ENCODE data around the gene HEY2. TPM values are rescaled to one million over a fixed set of nuclear protein-coding genes. Genes with fewer than 3 reads are reported as not detected.

The HEY2 gene
- total and polyA plus RNA-seq, 2 of the 8 experiments (the other 6 are each of a cell fraction or from before 2014, with no cell fraction given) = 9.1 to 16.2 TPM

- no peak overlapping the region for H2BK20ac ChIP-seq (ENCODE audit: low read length)
- no peak overlapping the region for H3K4me2 ChIP-seq (ENCODE audit: insufficient read depth in 1 of 2, low read depth in 2 of 2, low read length in 2 of 2)
- no peaks in the 10 kb centered on the region; the same call in 1 of the 2 replicates for H3K23me2 ChIP-seq (ENCODE audit: low read depth, low read length)
- no peak overlapping the region for H2BK120ac ChIP-seq (replicated peaks; ENCODE audit: low read depth, low read length)
- H2AK5ac ChIP-seq (ENCODE audit: low read depth, low read length) = no peak overlapping the region
- H3K23ac ChIP-seq (ENCODE audit: insufficient read length) = no peak overlapping the region
- H3K4ac ChIP-seq (replicated peaks; ENCODE audit: insufficient read length, low read depth, low read length) = no peak overlapping the region
- no peak overlapping the region for H2BK12ac ChIP-seq (ENCODE audit: low read depth, low read length)
- no peak overlapping the region for H3K14ac ChIP-seq (ENCODE audit: insufficient read length)
- no peak overlapping the region for H3K56ac ChIP-seq (replicated peaks; ENCODE audit: insufficient read length, low read depth, low read length)
- H3K27me3 ChIP-seq (replicated peaks in 1 of 4; ENCODE audit: control insufficient read depth in 3 of 4, extremely low read depth in 1 of 4, insufficient read depth in 3 of 4, low read length in 3 of 4) = no peaks in the 10 kb centered on the region
- no peak overlapping the region for H3K27ac ChIP-seq (ENCODE audit: low read depth, low read length)
- POLR2A ChIA-PET (ENCODE audit: partially characterized antibody) = no interaction called here
- H3K79me2 ChIP-seq (ENCODE audit: control insufficient read depth in 1 of 2, insufficient read depth in 2 of 2, low read length in 2 of 2) = no peaks in the 10 kb centered on the region
- H3K9ac ChIP-seq (replicated peaks in 1 of 4; ENCODE audit: extremely low read depth in 1 of 4, low read depth in 3 of 4, low read length in 3 of 4) = no peak overlapping the region
- no peak overlapping the region for H3K4me3 ChIP-seq (ENCODE audit: extremely low read depth in 1 of 4, insufficient read depth in 2 of 4, low read depth in 3 of 4, low read length in 4 of 4)
- no peak overlapping the region for H3K18ac ChIP-seq (ENCODE audit: extremely low read depth, low read length)
- H2AFZ ChIP-seq (ENCODE audit: low read length) = no peak overlapping the region
- no peaks in the 10 kb centered on the region for H3K36me3 ChIP-seq (ENCODE audit: control insufficient read depth in 2 of 4, insufficient read depth in 4 of 4, low read length in 3 of 4)
- CTCF ChIA-PET (ENCODE audit: partially characterized antibody) = interaction anchor here (1.2 kb wide), 1 partner anchor 24 kb away, joined by 5 read pairs; no protein-coding TSS in a partner anchor
- no peak overlapping the region for H2BK15ac ChIP-seq (ENCODE audit: low read length)
- no peaks in the 10 kb centered on the region; a peak in 1 of 4 replicates for H3K9me3 ChIP-seq (ENCODE audit: insufficient read depth in 2 of 2, low read depth in 1 of 2, low read length in 1 of 2)
- H3K4me1 ChIP-seq (replicated peaks in 1 of 4; ENCODE audit: control insufficient read depth in 3 of 4, insufficient read depth in 4 of 4, low read length in 3 of 4) = peaks cover 0 to 4% (median under 1%) of the 10 kb centered on the region in 4 experiments; a peak in 3 of 7 replicates
- H3K79me1 ChIP-seq (ENCODE audit: low read depth, low read length) = no peaks in the 10 kb centered on the region
- H4K5ac ChIP-seq (ENCODE audit: insufficient read length, low read depth, low read length) = no peak overlapping the region
- FAIRE-seq (no peak), DNase-seq (ENCODE audit: low read depth in 1 of 2, low spot score in 2 of 2) (no peak)
- H2BK5ac ChIP-seq (ENCODE audit: low read depth, low read length) = no peak overlapping the region
- H4K20me1 ChIP-seq (replicated peaks in 1 of 2; ENCODE audit: control insufficient read depth in 1 of 2, insufficient read depth in 2 of 2, low read length in 2 of 2) = no peaks in the 10 kb centered on the region
- no peak overlapping the region for H4K8ac ChIP-seq (ENCODE audit: extremely low read depth, insufficient read depth, low read length)
- H4K91ac ChIP-seq (replicated peaks; ENCODE audit: insufficient read length, low read length) = no peak overlapping the region
- 93% methylated on average over 1 of the region's 1 CpG; no CpG with 5 or more reads in 1 of the 2 experiments for WGBS, 2 experiments (ENCODE audit: extremely low coverage in 1 of 2, insufficient coverage in 1 of 2, insufficient read length in 1 of 2, insufficient replicate concordance in 2 of 2, low coverage in 1 of 2, low lambda C conversion rate in 2 of 2, missing lambda C conversion rate in 1 of 2)
- TF ChIP-seq CTCF (IDR thresholded peaks at IDR 0.05; ENCODE audit: control extremely low read depth in 1 of 3, insufficient read depth in 1 of 3, low read depth in 1 of 3, low read length in 3 of 3) (no peak), CHD1 (IDR thresholded peaks at IDR 0.05; ENCODE audit: low read depth, low read length) (no peak), RAD21 (IDR thresholded peaks at IDR 0.05 in 1 of 2, conservative IDR thresholded peaks at IDR 0.05 in 1 of 2; ENCODE audit: low read depth in 2 of 2, low read length in 2 of 2) (no peak), ATF2 (IDR thresholded peaks at IDR 0.05; ENCODE audit: low read length) (no peak), MAFK (IDR thresholded peaks at IDR 0.05; ENCODE audit: low read depth, low read length) (no peak), TEAD4 (IDR thresholded peaks at IDR 0.05; ENCODE audit: low read depth, low read length) (no peak), SUZ12 (IDR thresholded peaks at IDR 0.05; ENCODE audit: low read length) (no peak), TCF12 (IDR thresholded peaks at IDR 0.05; ENCODE audit: low read depth, low read length) (no peak), KDM5A (IDR thresholded peaks at IDR 0.05; ENCODE audit: low read length) (no peak), SIRT6 (IDR thresholded peaks at IDR 0.05; ENCODE audit: low read length) (no peak)
These were observed 10.1 kb upstream of the HEY2 start for GRCh38 chr6:125739364-125739763.

Data from H1 (cell line).